ENCODE data around the gene POLE. TPM values are rescaled to one million over a fixed set of nuclear protein-coding genes. Genes with fewer than 3 reads are reported as not detected.
A peak's percentile ranks its signal among the peaks of the same experiment; 100 is the strongest.

Gene POLE
- total and polyA plus RNA-seq, 10 of the 15 experiments (the other 5 are each of a cell fraction or from before 2014, with no cell fraction given) = 2.3 to 103 (median 37.1) TPM

GRCh38 chr12:132687211-132688164 lies at the start of gene POLE, which contains the start of gene PXMP2 (continued):
- TF ChIP-seq ZBTB40 (IDR thresholded peaks at IDR 0.05; ENCODE audit: borderline replicate concordance) = no peak
- peak; percentile 85 for TF ChIP-seq KLF5 (IDR thresholded peaks at IDR 0.05; ENCODE audit: partially characterized antibody)
- no peak for TF ChIP-seq ZNF384 (IDR thresholded peaks at IDR 0.05; ENCODE audit: borderline replicate concordance, low read depth, low read length)
- TF ChIP-seq PBX3 (IDR thresholded peaks at IDR 0.05; ENCODE audit: insufficient replicate concordance, low read depth, low read length) = peak; percentile 90
- TF ChIP-seq YY1 (IDR thresholded peaks at IDR 0.05; ENCODE audit: low read depth, low read length) = peak; percentile 88
- TF ChIP-seq RCOR1 (conservative IDR thresholded peaks at IDR 0.05; ENCODE audit: low read depth, low read length) = peak; percentile 99
- 0 out of 2 replicates have a peak, but pooled peaks have one; percentile 19 for TF ChIP-seq CEBPZ (IDR thresholded peaks at IDR 0.05; ENCODE audit: low read depth, low read length)
- no peak for TF ChIP-seq CHD1 (IDR thresholded peaks at IDR 0.05; ENCODE audit: low read depth, low read length)
- no peak for TF ChIP-seq USF2 (IDR thresholded peaks at IDR 0.05; ENCODE audit: borderline replicate concordance, low read depth, low read length)
- TF ChIP-seq MTA3 (IDR thresholded peaks at IDR 0.05; ENCODE audit: borderline replicate concordance, low read length) = no peak
- no peak for TF ChIP-seq MEF2B (IDR thresholded peaks at IDR 0.05; ENCODE audit: partially characterized antibody, poor library complexity, severe bottlenecking)
- TF ChIP-seq DPF2 (IDR thresholded peaks at IDR 0.05) = peak; percentile 86
- TF ChIP-seq E2F4 (IDR thresholded peaks at IDR 0.05; ENCODE audit: low read depth, low read length) = peak; percentile 96
- TF ChIP-seq EGR1 (IDR thresholded peaks at IDR 0.05; ENCODE audit: borderline replicate concordance in 1 of 2, low read depth in 2 of 2, low read length in 2 of 2) = peak in 1 of 2 experiments; percentile 91; a peak in 2 of 3 replicates
- TF ChIP-seq BMI1 (IDR thresholded peaks at IDR 0.05; ENCODE audit: borderline replicate concordance) = no peak
- 0 out of 2 replicates have a peak, but pooled peaks have one; percentile 7 for TF ChIP-seq SMC3 (IDR thresholded peaks at IDR 0.05; ENCODE audit: borderline replicate concordance, low read length)
- TF ChIP-seq SMAD1 (IDR thresholded peaks at IDR 0.05; ENCODE audit: low read depth, partially characterized antibody) = no peak

Data from GM12878 (cell line).